Measurements from ENCODE around the gene MYH10. TPM values are rescaled to one million over a fixed set of nuclear protein-coding genes. Genes with fewer than 3 reads are reported as not detected.

MYH10 gene
- total and polyA plus RNA-seq, 9 of the 15 experiments (the other 6 are each of a cell fraction or from before 2014, with no cell fraction given) = 16.3 to 95.3 (median 39.7) TPM

DNA sequence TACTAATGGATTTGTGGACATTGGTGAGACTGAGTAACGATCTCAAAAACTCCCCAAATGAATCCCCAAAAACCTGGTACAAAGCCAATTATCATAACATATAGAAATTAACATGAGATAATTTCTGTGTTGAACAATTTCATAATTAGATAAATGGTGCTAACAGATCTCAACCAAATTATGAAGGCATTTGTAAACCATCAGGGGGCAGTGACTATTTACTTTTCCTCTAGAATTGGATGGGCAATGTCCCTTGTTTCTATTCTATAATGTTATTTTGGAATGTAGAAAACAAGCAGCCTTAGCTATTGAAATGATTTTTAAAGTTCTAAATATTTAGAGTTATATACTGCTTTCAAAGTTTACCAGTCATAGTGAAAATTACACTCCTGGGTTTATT is 57.8 kb downstream of the MYH10 start:
- in situ Hi-C loops (cut with MboI) = no loop called here
- DNase-seq (ENCODE audit: extremely low read depth in 1 of 4, low spot score in 3 of 4) = no peak
- H3K4me1 ChIP-seq (replicated peaks in 1 of 2; ENCODE audit: control insufficient read depth in 2 of 2, insufficient read depth in 2 of 2, low read length in 2 of 2) = no peaks in the 10 kb centered on the region
- H2AFZ ChIP-seq (ENCODE audit: low read depth, low read length) = no peak overlapping the region
- H3K4me2 ChIP-seq (ENCODE audit: insufficient read depth, low read length) = no peak overlapping the region
- no peak overlapping the region for H3K9ac ChIP-seq (ENCODE audit: insufficient read depth in 1 of 2, low read depth in 2 of 2, low read length in 2 of 2)
- H3K4me3 ChIP-seq = no peak overlapping the region
- H3K79me2 ChIP-seq (ENCODE audit: control insufficient read depth, insufficient read depth, low read length) = no peaks in the 10 kb centered on the region
- FAIRE-seq = no peak
- ChIA-PET CTCF (ENCODE audit: low intra/inter-chr PET ratio) (interaction anchor here (0.9 kb wide), 2 partner anchors 173 to 212 kb away, joined by 3 to 6 read pairs; no protein-coding TSS in a partner anchor), POLR2A (no interaction called here)
- peaks cover 63% of the 10 kb centered on the region for H3K36me3 ChIP-seq (ENCODE audit: control insufficient read depth, insufficient read depth, low read length)
- BruUV-seq (replicated peaks) = no TSS peak
- H3K27me3 ChIP-seq (ENCODE audit: control insufficient read depth in 2 of 2, insufficient read depth in 2 of 2, low read length in 2 of 2) = no peaks in the 10 kb centered on the region
- no peak overlapping the region for H3K27ac ChIP-seq (ENCODE audit: extremely low read depth, low read depth, low read length)
- no peak for ATAC-seq
- H3K9me1 ChIP-seq (ENCODE audit: control insufficient read depth, insufficient read depth, low read length) = no peaks in the 10 kb centered on the region
- intact Hi-C loops (cut with micrococcal nuclease) = loop anchor here (2.0 kb wide), 2 partner anchors 80 to 174 kb away; no protein-coding TSS in a partner anchor
- TF ChIP-seq, protein P1, sequence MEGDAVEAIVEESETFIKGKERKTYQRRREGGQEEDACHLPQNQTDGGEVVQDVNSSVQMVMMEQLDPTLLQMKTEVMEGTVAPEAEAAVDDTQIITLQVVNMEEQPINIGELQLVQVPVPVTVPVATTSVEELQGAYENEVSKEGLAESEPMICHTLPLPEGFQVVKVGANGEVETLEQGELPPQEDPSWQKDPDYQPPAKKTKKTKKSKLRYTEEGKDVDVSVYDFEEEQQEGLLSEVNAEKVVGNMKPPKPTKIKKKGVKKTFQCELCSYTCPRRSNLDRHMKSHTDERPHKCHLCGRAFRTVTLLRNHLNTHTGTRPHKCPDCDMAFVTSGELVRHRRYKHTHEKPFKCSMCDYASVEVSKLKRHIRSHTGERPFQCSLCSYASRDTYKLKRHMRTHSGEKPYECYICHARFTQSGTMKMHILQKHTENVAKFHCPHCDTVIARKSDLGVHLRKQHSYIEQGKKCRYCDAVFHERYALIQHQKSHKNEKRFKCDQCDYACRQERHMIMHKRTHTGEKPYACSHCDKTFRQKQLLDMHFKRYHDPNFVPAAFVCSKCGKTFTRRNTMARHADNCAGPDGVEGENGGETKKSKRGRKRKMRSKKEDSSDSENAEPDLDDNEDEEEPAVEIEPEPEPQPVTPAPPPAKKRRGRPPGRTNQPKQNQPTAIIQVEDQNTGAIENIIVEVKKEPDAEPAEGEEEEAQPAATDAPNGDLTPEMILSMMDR (IDR thresholded peaks at IDR 0.05 in 2 of 3, conservative IDR thresholded peaks at IDR 0.05 in 1 of 3; ENCODE audit: insufficient read depth in 2 of 3, low read depth in 1 of 3, low read length in 3 of 3) = peak in 1 of 3 experiments; percentile 42; a peak in 1 of 6 replicates
- TF ChIP-seq RAD21 (CRISPR knock-in tag; conservative IDR thresholded peaks at IDR 0.05 in 1 of 2, IDR thresholded peaks at IDR 0.05 in 1 of 2) = peak; percentile 48 to 66; a peak in 3 of 4 replicates
- TF ChIP-seq, protein P2, sequence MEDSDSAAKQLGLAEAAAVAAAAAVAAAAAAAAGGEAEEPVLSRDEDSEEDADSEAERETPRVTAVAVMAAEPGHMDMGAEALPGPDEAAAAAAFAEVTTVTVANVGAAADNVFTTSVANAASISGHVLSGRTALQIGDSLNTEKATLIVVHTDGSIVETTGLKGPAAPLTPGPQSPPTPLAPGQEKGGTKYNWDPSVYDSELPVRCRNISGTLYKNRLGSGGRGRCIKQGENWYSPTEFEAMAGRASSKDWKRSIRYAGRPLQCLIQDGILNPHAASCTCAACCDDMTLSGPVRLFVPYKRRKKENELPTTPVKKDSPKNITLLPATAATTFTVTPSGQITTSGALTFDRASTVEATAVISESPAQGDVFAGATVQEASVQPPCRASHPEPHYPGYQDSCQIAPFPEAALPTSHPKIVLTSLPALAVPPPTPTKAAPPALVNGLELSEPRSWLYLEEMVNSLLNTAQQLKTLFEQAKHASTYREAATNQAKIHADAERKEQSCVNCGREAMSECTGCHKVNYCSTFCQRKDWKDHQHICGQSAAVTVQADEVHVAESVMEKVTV (CRISPR knock-in tag; IDR thresholded peaks at IDR 0.05) = peak; percentile 31; the same call in 1 of the 2 replicates
- TF ChIP-seq, protein P3, sequence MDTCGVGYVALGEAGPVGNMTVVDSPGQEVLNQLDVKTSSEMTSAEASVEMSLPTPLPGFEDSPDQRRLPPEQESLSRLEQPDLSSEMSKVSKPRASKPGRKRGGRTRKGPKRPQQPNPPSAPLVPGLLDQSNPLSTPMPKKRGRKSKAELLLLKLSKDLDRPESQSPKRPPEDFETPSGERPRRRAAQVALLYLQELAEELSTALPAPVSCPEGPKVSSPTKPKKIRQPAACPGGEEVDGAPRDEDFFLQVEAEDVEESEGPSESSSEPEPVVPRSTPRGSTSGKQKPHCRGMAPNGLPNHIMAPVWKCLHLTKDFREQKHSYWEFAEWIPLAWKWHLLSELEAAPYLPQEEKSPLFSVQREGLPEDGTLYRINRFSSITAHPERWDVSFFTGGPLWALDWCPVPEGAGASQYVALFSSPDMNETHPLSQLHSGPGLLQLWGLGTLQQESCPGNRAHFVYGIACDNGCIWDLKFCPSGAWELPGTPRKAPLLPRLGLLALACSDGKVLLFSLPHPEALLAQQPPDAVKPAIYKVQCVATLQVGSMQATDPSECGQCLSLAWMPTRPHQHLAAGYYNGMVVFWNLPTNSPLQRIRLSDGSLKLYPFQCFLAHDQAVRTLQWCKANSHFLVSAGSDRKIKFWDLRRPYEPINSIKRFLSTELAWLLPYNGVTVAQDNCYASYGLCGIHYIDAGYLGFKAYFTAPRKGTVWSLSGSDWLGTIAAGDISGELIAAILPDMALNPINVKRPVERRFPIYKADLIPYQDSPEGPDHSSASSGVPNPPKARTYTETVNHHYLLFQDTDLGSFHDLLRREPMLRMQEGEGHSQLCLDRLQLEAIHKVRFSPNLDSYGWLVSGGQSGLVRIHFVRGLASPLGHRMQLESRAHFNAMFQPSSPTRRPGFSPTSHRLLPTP (IDR thresholded peaks at IDR 0.05; ENCODE audit: borderline replicate concordance, extremely low read depth, insufficient read length) = no peak
- no peaks in the 10 kb centered on the region for H4K20me1 ChIP-seq (replicated peaks; ENCODE audit: control insufficient read depth, insufficient read depth, low read length)
- WGBS (ENCODE audit: insufficient coverage, low coverage, missing lambda C conversion rate) = 88% methylated on average over 1 of the region's 1 CpG
- no peaks in the 10 kb centered on the region for H3K9me3 ChIP-seq (replicated peaks; ENCODE audit: control insufficient read depth, insufficient read depth, low read depth, low read length)

Measured in K562 (cell line).